Measurements from ENCODE around the gene ARHGAP33.

ARHGAP33 gene

DNA sequence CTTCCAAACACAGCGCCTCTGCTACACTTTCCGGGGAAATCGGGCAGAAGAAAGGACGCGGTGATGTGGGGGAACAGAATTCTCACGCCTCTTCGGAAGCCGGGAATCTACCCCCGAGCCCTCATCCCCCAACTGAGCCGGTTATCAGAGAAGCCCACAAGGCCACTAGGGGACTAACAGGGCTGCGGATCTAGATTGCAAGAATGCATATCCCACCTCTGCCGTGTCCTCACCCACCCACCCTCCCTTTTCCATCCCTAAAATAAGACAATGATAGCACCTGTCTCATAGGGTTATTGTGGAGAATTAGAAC is 34.2 kb upstream of the ARHGAP33 start:
- H3K27ac ChIP-seq (ENCODE audit: low read depth, low read length): peak overlapping the region; percentile 91; the same call in 1 of the 2 replicates
- H3K9ac ChIP-seq (ENCODE audit: low read depth, low read length): peak overlapping the region; percentile 65
- WGBS: 2% methylated on average over 12 of the region's 12 CpGs

DNA sequence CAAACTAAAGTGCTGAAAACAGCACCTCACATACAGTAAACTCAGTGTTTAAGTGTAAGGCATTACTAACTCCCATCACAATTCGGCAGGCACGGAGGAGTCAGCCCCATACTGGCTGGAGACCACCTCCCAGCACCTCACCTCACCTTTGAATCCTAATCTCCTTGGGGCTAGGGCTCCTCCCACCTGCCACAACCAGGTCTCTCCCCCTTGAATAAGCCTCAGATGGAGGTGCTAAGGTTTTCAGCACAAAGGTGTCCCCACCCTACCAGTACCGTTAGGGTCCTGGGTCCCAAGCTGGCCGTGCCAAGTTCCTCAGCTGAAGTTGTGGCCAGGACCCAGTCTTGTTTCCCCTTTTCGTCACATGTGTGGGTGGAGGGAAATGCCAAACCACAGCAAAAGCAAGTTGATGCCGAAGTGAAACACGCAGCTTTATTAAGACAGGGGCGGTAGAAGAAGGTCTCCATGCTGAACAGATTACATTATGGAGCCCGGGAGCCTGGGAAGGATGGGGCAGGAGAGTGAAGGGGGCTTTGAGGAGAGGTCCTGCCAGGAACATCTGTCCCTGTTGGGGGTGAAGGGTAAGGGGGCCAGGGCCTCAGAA is 33.1 kb upstream of the ARHGAP33 start, which contains the start of gene IGFLR1:
Gene IGFLR1, minus strand, starts transcription at position 332 of the 604 bp plus-strand sequence. CDS start 1,272 bp downstream, outside the sequence.
- Histone ChIP-seq H3K4me1 (ENCODE audit: insufficient read depth, low read length) (no peaks in the 10 kb centered on the region; the same call in 1 of the 2 replicates), H3K4me3 (ENCODE audit: low read length) (peak within 1 kb of the TSS; percentile 86), H3K27me3 (ENCODE audit: insufficient read depth, low read length) (no peaks in the 10 kb centered on the region), H3K36me3 (ENCODE audit: insufficient read depth, low read length) (peaks cover 27% of the 10 kb centered on the region), H3K9me3 (ENCODE audit: insufficient read depth, low read depth, low read length) (no peaks in the 10 kb centered on the region), H3K27ac (ENCODE audit: low read depth, low read length) (no peak within 1 kb of the TSS), H3K9ac (ENCODE audit: low read depth, low read length) (no peak within 1 kb of the TSS)
- 92% methylated on average over 9 of the region's 9 CpGs for WGBS

More for the DNA sequence above, 34.2 kb upstream of the ARHGAP33 start:
- Histone ChIP-seq H3K4me1 (ENCODE audit: insufficient read depth, low read length) (no peaks in the 10 kb centered on the region), H3K9me3 (ENCODE audit: insufficient read depth, low read depth, low read length) (no peaks in the 10 kb centered on the region), H3K36me3 (ENCODE audit: insufficient read depth, low read length) (peaks cover 33% of the 10 kb centered on the region), H3K27me3 (ENCODE audit: insufficient read depth, low read length) (no peaks in the 10 kb centered on the region), H3K4me3 (ENCODE audit: low read length) (peak overlapping the region; percentile 86)

DNA sequence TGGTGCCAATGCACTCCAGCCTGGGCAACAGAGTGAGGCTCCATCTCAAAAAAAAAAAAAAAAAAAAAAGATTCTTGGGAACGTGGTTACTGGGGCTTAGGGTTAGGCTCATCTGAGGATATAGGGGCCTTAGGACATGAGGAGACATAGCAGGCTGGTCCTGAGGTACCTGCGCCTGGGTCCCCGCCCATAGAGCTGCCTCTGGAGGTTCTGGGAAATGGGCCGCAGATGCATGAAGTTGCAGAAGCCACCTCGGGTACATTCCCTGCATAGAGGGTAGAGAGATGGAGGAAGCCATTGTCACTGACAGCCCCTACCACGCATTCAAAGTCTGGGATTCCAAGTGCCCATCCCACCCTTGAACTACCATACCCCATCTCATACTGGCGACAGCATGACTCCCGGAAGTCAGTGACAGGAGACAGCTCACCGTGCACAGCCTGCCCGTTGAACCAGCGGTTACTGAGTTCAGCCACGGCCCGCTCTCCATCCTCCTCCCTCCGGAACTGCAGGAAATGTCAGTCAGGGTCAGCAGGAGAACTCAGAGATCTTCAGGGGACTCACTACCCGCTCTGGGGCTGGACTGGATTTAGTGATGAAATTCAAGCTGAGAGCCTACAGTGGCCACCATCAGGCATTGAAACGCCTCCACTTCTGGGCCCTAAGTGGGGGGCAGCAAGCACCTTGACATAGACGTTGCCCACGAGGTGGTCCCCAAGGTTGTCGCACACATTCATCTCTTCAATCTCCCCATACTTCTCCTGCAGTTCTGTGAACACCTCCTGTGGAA is 31.5 kb upstream of the ARHGAP33 start:
- Histone ChIP-seq H3K4me3 (ENCODE audit: low read length) (peak overlapping the region; percentile 72), H3K36me3 (ENCODE audit: insufficient read depth, low read length) (peaks cover 13% of the 10 kb centered on the region), H3K9ac (ENCODE audit: low read depth, low read length) (no peak overlapping the region), H3K4me1 (ENCODE audit: insufficient read depth, low read length) (no peaks in the 10 kb centered on the region; the same call in 1 of the 2 replicates), H3K27me3 (ENCODE audit: insufficient read depth, low read length) (no peaks in the 10 kb centered on the region), H3K27ac (ENCODE audit: low read depth, low read length) (no peak overlapping the region), H3K9me3 (ENCODE audit: insufficient read depth, low read depth, low read length) (no peaks in the 10 kb centered on the region)
- 92% methylated on average over 19 of the region's 19 CpGs for WGBS

DNA sequence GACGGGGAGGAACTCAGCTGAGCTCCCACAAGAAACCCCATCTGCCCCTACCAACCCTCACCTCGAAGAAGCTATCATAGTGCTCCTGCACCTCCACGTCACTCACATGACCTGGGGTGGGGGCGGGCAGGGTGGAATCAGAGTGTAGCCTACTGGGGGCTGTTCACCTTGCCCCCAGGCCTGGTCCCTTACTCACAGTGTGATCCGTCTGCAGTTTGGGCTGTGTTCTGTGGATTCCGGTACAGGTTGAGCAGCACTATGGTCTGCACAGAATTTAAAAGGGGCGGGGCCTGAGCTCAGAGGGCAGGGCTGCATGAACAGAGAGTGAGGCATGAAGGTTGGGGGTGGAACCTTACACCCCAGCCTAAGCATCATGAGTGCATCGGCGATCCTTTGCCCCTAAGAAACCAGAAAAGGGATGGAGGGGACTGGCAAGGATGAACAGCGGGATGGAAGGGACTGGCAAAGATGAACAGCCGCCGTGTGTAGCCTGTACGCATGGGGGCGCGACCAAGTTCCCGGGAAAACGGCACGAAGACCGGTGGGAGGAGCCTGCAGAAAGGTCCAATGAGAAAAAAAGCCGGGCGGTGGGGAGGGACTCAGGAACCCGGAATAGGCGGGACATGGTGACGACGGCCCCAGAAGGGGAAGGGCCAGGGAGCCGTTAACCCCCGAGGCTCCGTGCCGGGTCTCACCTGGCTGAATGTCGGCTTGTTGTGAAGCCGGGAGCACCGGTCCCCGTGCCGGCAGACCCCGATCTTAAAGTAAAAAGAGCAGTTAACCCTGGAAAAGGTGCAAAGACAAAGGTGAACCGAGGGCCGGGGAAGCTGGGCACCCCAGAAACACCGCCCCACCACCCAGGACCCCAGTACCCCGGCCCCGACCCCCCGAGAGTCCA is 30.7 kb upstream of the ARHGAP33 start:
- Histone ChIP-seq H3K4me1 (ENCODE audit: insufficient read depth, low read length) (no peaks in the 10 kb centered on the region; the same call in 1 of the 2 replicates), H3K27me3 (ENCODE audit: insufficient read depth, low read length) (no peaks in the 10 kb centered on the region), H3K4me3 (ENCODE audit: low read length) (peak overlapping the region; percentile 72), H3K9ac (ENCODE audit: low read depth, low read length) (peak overlapping the region; percentile 78), H3K36me3 (ENCODE audit: insufficient read depth, low read length) (peaks cover 9% of the 10 kb centered on the region), H3K27ac (ENCODE audit: low read depth, low read length) (peak overlapping the region; percentile 98), H3K9me3 (ENCODE audit: insufficient read depth, low read depth, low read length) (no peaks in the 10 kb centered on the region)
- 8% methylated on average over 41 of the region's 41 CpGs for WGBS

DNA sequence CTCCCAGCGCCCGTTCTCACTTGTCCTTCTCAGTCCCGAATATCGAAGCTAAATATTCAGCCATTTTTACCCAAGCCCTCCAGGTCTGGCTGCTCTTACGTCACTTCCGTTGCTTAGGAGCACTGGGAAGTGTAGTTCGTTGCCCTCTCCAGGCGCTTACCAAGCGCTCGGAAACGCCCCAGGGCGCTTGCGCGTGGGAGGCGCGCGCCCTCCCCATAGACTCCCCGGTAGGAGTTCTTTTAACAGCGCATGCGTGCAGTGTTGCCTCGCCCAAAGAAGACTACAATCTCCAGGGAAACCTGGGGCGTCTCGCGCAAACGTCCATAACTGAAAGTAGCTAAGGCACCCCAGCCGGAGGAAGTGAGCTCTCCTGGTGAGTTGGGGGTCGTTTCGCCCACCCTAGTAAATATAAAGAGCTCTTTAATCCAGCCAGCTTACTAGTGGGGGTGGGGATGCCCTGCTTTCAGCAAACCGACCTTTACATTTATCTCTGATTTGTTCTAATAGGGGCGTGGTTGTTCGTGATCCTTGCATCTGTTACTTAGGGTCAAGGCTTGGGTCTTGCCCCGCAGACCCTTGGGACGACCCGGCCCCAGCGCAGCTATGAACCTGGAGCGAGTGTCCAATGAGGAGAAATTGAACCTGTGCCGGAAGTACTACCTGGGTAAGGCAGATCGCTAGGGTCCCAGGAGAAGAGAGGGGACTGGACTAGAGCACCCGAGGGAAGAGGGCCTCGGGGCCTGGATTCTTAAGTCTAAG is 29.9 kb upstream of the ARHGAP33 start, which contains the start of the genes PSENEN and U2AF1L4:
Gene PSENEN, plus strand, starts transcription at position 324 of the 759 bp plus-strand sequence. Its CDS starts 280 bp downstream, at position 604.
Gene U2AF1L4, minus strand, starts transcription at position 91 of the 759 bp plus-strand sequence. Its CDS starts 27 bp downstream, at position 64.
- H3K4me3 ChIP-seq (ENCODE audit: low read length): peak within 1 kb of the TSS; percentile 72
- WGBS: under 1% methylated on average over 40 of the region's 40 CpGs
- no peaks in the 10 kb centered on the region for H3K27me3 ChIP-seq (ENCODE audit: insufficient read depth, low read length)
- no peaks in the 10 kb centered on the region; the same call in 1 of the 2 replicates for H3K4me1 ChIP-seq (ENCODE audit: insufficient read depth, low read length)
- peak within 1 kb of the TSS; percentile 98 for H3K27ac ChIP-seq (ENCODE audit: low read depth, low read length)
- H3K36me3 ChIP-seq (ENCODE audit: insufficient read depth, low read length): peaks cover 9% of the 10 kb centered on the region
- H3K9me3 ChIP-seq (ENCODE audit: insufficient read depth, low read depth, low read length): no peaks in the 10 kb centered on the region
- H3K9ac ChIP-seq (ENCODE audit: low read depth, low read length): peak within 1 kb of the TSS; percentile 78

DNA sequence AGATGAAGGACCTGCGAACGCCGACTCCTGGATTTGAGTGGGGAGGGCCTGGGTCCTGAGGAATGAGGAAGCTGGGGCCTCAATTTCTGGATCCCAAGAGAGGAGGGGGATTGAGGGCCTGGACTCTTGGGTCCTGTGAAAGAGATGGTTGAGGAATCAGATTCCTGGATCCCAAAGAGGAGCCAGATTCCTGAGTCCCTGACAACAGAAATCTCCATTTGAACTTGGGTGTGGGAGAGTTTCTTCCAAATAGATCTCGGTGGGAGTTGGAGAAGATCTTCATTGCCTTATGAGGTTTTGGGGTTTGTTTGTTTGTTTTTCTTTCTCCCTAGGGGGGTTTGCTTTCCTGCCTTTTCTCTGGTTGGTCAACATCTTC is 29.3 kb upstream of the ARHGAP33 start:
- H3K27ac ChIP-seq (ENCODE audit: low read depth, low read length): peak overlapping the region; percentile 8; the same call in 1 of the 2 replicates
- H3K4me1 ChIP-seq (ENCODE audit: insufficient read depth, low read length): no peaks in the 10 kb centered on the region; the same call in 1 of the 2 replicates
- peaks cover 9% of the 10 kb centered on the region for H3K36me3 ChIP-seq (ENCODE audit: insufficient read depth, low read length)

DNA sequence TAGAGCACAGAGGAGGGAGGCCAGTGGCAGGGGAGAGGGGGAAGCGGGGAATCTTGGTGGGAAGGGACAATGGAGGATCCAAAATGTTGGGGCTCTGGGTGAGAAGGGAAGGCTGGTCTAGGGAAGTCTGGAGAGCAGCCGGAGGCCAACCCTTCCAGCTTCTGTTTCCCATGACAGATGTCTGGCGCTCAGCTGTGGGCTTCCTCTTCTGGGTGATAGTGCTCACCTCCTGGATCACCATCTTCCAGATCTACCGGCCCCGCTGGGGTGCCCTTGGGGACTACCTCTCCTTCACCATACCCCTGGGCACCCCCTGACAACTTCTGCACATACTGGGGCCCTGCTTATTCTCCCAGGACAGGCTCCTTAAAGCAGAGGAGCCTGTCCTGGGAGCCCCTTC is 28.8 kb upstream of the ARHGAP33 start:
- H3K4me1 ChIP-seq (ENCODE audit: insufficient read depth, low read length): no peaks in the 10 kb centered on the region; the same call in 1 of the 2 replicates
- no peak overlapping the region; the same call in 1 of the 2 replicates for H3K9ac ChIP-seq (ENCODE audit: low read depth, low read length)
- WGBS: 94% methylated on average over 5 of the region's 5 CpGs

More for the DNA sequence above, 29.3 kb upstream of the ARHGAP33 start:
- no peaks in the 10 kb centered on the region for H3K27me3 ChIP-seq (ENCODE audit: insufficient read depth, low read length)
- 27% methylated on average over 4 of the region's 4 CpGs for WGBS
- no peaks in the 10 kb centered on the region for H3K9me3 ChIP-seq (ENCODE audit: insufficient read depth, low read depth, low read length)
- peak overlapping the region; percentile 72 for H3K4me3 ChIP-seq (ENCODE audit: low read length)
- peak overlapping the region; percentile 72 for H3K9ac ChIP-seq (ENCODE audit: low read depth, low read length)

DNA sequence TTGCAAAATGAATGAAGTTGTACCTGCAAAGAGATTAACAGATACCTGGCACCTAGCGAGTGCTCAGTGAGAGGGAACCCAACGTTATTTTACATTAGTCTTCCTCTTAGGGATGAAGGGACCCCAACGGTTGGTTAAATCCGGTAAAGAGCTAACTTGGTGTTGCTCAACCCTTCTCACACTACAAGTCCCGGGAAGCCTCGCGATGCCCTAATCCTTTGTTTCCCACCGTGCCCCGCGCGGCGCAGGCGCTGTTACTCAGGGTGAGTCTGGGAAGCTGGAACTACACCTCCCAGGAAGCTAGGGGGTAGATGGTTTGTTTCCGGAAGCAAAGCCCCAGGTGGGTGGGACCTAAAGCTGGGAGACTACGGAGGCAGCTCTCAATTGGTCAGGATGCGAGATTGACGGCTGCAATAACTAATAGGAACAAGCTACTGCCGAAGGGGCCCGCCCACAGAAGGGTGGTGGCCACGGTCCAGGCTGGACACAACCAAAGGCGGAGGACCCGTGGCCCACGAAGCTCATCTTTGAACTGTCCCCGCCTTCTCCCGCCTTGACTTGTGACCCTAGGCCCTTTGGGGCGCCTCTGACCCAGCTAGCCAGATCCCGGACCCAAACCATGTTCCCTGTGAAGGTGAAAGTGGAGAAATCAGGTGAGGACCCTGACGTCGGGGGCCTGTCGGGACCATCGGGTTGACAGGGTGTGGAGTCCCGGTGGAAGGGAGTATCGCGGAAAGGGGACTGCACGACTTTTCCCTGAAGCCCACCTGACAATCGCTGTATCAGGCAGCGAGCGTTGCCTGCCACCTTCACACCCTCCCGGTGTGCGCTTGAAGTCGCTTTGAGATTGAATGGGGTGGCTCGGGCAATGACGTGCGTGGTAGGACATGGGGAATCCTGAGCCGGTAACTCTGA is 27.0 kb upstream of the ARHGAP33 start, which contains the start of gene LIN37:
Gene LIN37, plus strand, starts transcription at position 471 of the 915 bp plus-strand sequence. Its CDS starts 149 bp downstream, at position 620.
- Histone ChIP-seq H3K9me3 (ENCODE audit: insufficient read depth, low read depth, low read length) (no peaks in the 10 kb centered on the region), H3K9ac (ENCODE audit: low read depth, low read length) (peak within 1 kb of the TSS; percentile 62), H3K4me1 (ENCODE audit: insufficient read depth, low read length) (no peaks in the 10 kb centered on the region; the same call in 1 of the 2 replicates), H3K36me3 (ENCODE audit: insufficient read depth, low read length) (peaks cover 3% of the 10 kb centered on the region; the same call in 1 of the 2 replicates), H3K27ac (ENCODE audit: low read depth, low read length) (0 out of 2 replicates have a peak within 1 kb of the TSS, but pooled peaks have one; percentile 36), H3K4me3 (ENCODE audit: low read length) (peak within 1 kb of the TSS; percentile 85), H3K27me3 (ENCODE audit: insufficient read depth, low read length) (no peaks in the 10 kb centered on the region)
- WGBS: 2% methylated on average over 42 of the region's 45 CpGs

More for the DNA sequence above, 28.8 kb upstream of the ARHGAP33 start:
- Histone ChIP-seq H3K9me3 (ENCODE audit: insufficient read depth, low read depth, low read length) (no peaks in the 10 kb centered on the region), H3K27ac (ENCODE audit: low read depth, low read length) (no peak overlapping the region), H3K27me3 (ENCODE audit: insufficient read depth, low read length) (no peaks in the 10 kb centered on the region), H3K4me3 (ENCODE audit: low read length) (peak overlapping the region; percentile 72), H3K36me3 (ENCODE audit: insufficient read depth, low read length) (peaks cover 9% of the 10 kb centered on the region)

DNA sequence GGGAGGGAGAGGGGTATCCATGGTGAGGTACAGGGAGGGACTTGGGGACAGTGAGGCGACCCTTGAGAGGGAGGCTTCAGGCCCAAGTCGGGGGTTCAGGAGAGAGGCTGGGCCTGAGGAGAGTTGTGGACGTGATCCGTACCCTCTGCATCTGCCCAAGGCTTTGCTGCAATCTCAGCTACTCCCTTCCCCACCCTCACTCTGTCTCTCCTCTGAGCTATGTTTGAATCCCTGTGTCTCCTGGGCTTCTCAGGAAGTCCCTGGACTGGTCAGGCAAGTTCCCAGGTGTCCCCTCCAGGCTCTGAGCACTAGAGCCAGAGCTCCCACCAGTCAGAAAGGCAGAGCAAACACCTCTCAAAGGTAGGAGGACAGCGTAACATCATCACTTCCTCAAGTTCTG is 25.2 kb upstream of the ARHGAP33 start:
- no peak overlapping the region for H3K4me3 ChIP-seq (ENCODE audit: low read length)
- H3K36me3 ChIP-seq (ENCODE audit: insufficient read depth, low read length): peaks cover 3% of the 10 kb centered on the region; the same call in 1 of the 2 replicates
- no peaks in the 10 kb centered on the region for H3K9me3 ChIP-seq (ENCODE audit: insufficient read depth, low read depth, low read length)
- H3K27ac ChIP-seq (ENCODE audit: low read depth, low read length): no peak overlapping the region
- no peaks in the 10 kb centered on the region; the same call in 1 of the 2 replicates for H3K4me1 ChIP-seq (ENCODE audit: insufficient read depth, low read length)
- whole genome bisulfite sequencing: 95% methylated on average over 5 of the region's 5 CpGs
- H3K9ac ChIP-seq (ENCODE audit: low read depth, low read length): no peak overlapping the region
- H3K27me3 ChIP-seq (ENCODE audit: insufficient read depth, low read length): peaks cover 3% of the 10 kb centered on the region
